Trophoblast cell (in vitro differentiated cells and primary cell): ENCODE data around the gene MOCOS.
"Not testable (repeated sequence)": the region's sequence is repeated elsewhere in the genome, so short reads cannot be mapped to it uniquely, and the experiment has no call there.

Experiments used
- DNase-seq, 2 donors: peaks; one replicate each; pipeline ENCODE4 v3.0.0-alpha.2; 2016
- H2AFZ ChIP-seq: 2 replicates; pipeline ENCODE4 v1.6.1; 2013; ENCODE audit warnings: low read length, moderate library complexity, mild to moderate bottlenecking; ENCODE audit not compliant: insufficient read depth, poor library complexity
- H2AK5ac ChIP-seq: 2 replicates; pipeline ENCODE4 v1.6.1; 2013; ENCODE audit warnings: mild to moderate bottlenecking, low read length
- H2BK120ac ChIP-seq: 2 replicates; pipeline ENCODE4 v1.6.1; 2013; ENCODE audit warnings: low read length, mild to moderate bottlenecking, moderate library complexity; ENCODE audit not compliant: insufficient read depth, poor library complexity
- H2BK12ac ChIP-seq: 2 replicates; pipeline ENCODE4 v1.6.1; 2013; ENCODE audit warnings: mild to moderate bottlenecking, low read length, moderate library complexity
- H2BK5ac ChIP-seq: 2 replicates; pipeline ENCODE4 v1.6.1; 2013; ENCODE audit warnings: low read length, low read depth, moderate library complexity, mild to moderate bottlenecking; ENCODE audit not compliant: poor library complexity
- H3K14ac ChIP-seq: 2 replicates; pipeline ENCODE4 v1.6.1; 2013; ENCODE audit warnings: mild to moderate bottlenecking, low read length
- H3K18ac ChIP-seq: 2 replicates; pipeline ENCODE4 v1.6.1; 2013; ENCODE audit warnings: mild to moderate bottlenecking, low read length
- H3K23ac ChIP-seq: 2 replicates; pipeline ENCODE4 v1.6.1; 2013; ENCODE audit warnings: low read length
- H3K27ac ChIP-seq: 2 replicates; pipeline ENCODE4 v1.5.1; 2013; ENCODE audit warnings: low read depth, mild to moderate bottlenecking, inconsistent platforms, low read length, moderate library complexity
- H3K27me3 ChIP-seq: 2 replicates; pipeline ENCODE4 v1.6.1; 2013; ENCODE audit warnings: inconsistent platforms, mild to moderate bottlenecking, low read length, moderate library complexity; ENCODE audit not compliant: insufficient read depth
- H3K36me3 ChIP-seq, 2 experiments: 1 replicate in 1 of 2; 2 replicates in 1 of 2; pipeline ENCODE4 v1.6.1; 2013; ENCODE audit warnings: low read length in 2 of 2, mild to moderate bottlenecking in 2 of 2, moderate library complexity in 1 of 2; ENCODE audit not compliant: insufficient read depth in 2 of 2, control insufficient read depth in 1 of 2
- H3K4ac ChIP-seq: 2 replicates; pipeline ENCODE4 v1.6.1; 2013; ENCODE audit warnings: low read depth, mild to moderate bottlenecking, low read length, moderate library complexity
- H3K4me1 ChIP-seq, 2 experiments: 1 replicate in 1 of 2; 2 replicates in 1 of 2; pipeline ENCODE4 v1.6.1; 2013; ENCODE audit warnings: low read length in 2 of 2, mild to moderate bottlenecking in 2 of 2, moderate library complexity in 1 of 2; ENCODE audit not compliant: insufficient read depth in 2 of 2, control insufficient read depth in 1 of 2
- H3K4me2 ChIP-seq: 2 replicates; pipeline ENCODE4 v1.6.1; 2013; ENCODE audit warnings: inconsistent platforms, mild to moderate bottlenecking, low read length, moderate library complexity
- H3K4me3 ChIP-seq: 2 replicates; pipeline ENCODE4 v1.5.1; 2013; ENCODE audit warnings: mild to moderate bottlenecking, low read depth, low read length, inconsistent platforms
- H3K79me1 ChIP-seq: one replicate; pipeline ENCODE4 v1.6.1; 2013; ENCODE audit warnings: low read length
- H3K79me2 ChIP-seq: 2 replicates; pipeline ENCODE4 v1.6.1; 2013; ENCODE audit warnings: low read length, mild to moderate bottlenecking; ENCODE audit not compliant: control insufficient read depth, insufficient read depth, poor library complexity
- H3K9ac ChIP-seq: 2 replicates; pipeline ENCODE4 v1.6.1; 2013; ENCODE audit warnings: mild to moderate bottlenecking, low read length
- H3K9me3 ChIP-seq: 2 replicates; pipeline ENCODE4 v1.6.1; 2013; ENCODE audit warnings: low read depth, mild to moderate bottlenecking, control low read depth, inconsistent platforms, low read length; ENCODE audit not compliant: insufficient read depth
- H4K12ac ChIP-seq: 2 replicates; pipeline ENCODE4 v1.6.1; 2013; ENCODE audit warnings: low read depth, mild to moderate bottlenecking, low read length, moderate library complexity
- H4K8ac ChIP-seq: 2 replicates; pipeline ENCODE4 v1.6.1; 2013; ENCODE audit warnings: low read depth, mild to moderate bottlenecking, low read length, moderate library complexity
- H4K91ac ChIP-seq: one replicate; pipeline ENCODE4 v1.6.1; 2013; ENCODE audit warnings: low read depth, mild to moderate bottlenecking, low read length, moderate library complexity
- WGBS: extraction: QIAGEN DNeasy Blood & Tissue Kit; methylation state at CpG from one replicate; pipeline ENCODE4 v1.1.7; 2013; ENCODE audit warnings: missing lambda C conversion rate; ENCODE audit not compliant: insufficient read length, insufficient coverage; ENCODE audit errors: extremely low coverage; 5-methylcytosine and 5-hydroxymethylcytosine counted together

MOCOS gene

DNA sequence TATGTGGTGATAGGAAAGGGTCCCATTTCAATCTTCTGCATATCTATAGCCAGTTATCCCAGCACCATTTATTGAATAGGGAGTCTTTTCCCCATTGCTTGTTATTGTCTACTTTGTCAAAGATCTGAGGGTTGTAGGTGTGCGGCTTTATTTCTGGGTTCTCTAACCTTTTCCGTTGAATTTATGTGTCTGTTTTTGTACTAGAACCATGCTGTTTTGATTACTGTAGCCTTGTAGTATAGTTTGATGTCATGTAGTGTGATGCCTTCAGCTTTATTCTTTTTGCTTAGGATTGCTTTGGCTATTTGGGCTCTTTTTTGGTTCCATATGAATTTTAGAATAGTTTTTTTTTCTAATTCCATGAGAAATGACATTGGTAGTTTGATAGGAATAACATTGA lies 20.7 kb downstream of the MOCOS start:
- not testable (repeated sequence) for H3K4me1 ChIP-seq, H2AK5ac ChIP-seq, H3K4me3 ChIP-seq, H2BK120ac ChIP-seq, H4K91ac ChIP-seq, H2AFZ ChIP-seq, H3K4ac ChIP-seq, H4K12ac ChIP-seq, H3K79me2 ChIP-seq, H3K79me1 ChIP-seq, H3K36me3 ChIP-seq, H3K27ac ChIP-seq, H3K27me3 ChIP-seq, H3K9ac ChIP-seq, H3K23ac ChIP-seq, H3K18ac ChIP-seq, H2BK5ac ChIP-seq, H3K9me3 ChIP-seq, H3K14ac ChIP-seq, H2BK12ac ChIP-seq, H3K4me2 ChIP-seq, H4K8ac ChIP-seq, DNase-seq
- no CpG with 5 or more reads among the region's 2 CpGs for WGBS

- Histone ChIP-seq H3K14ac (no peak overlapping the region), H2BK120ac (no peak overlapping the region), H3K4ac (no peak overlapping the region), H3K4me2 (no peak overlapping the region), H3K23ac (no peak overlapping the region), H2AK5ac (no peak overlapping the region), H3K9me3 (no peaks in the 10 kb centered on the region), H4K8ac (no peak overlapping the region), H3K27me3 (no peaks in the 10 kb centered on the region), H2AFZ (no peak overlapping the region), H4K91ac (no peak overlapping the region), H3K9ac (no peak overlapping the region), H3K4me1 (no peaks in the 10 kb centered on the region), H2BK5ac (no peak overlapping the region), H3K27ac (no peak overlapping the region), H2BK12ac (no peak overlapping the region), H3K18ac (no peak overlapping the region), H3K36me3 (no peaks in the 10 kb centered on the region), H4K12ac (no peak overlapping the region), H3K4me3 (no peak overlapping the region), H3K79me2 (no peaks in the 10 kb centered on the region), H3K79me1 (no peaks in the 10 kb centered on the region)
- WGBS = no CpG with 5 or more reads among the region's 6 CpGs
- no peak for DNase-seq
These were observed 24.3 kb downstream of the MOCOS start for GRCh38 chr18:36211612-36212065.

- DNase-seq = no peak
- no peak overlapping the region for H3K4me3 ChIP-seq
- no peaks in the 10 kb centered on the region for H3K27me3 ChIP-seq
- no peak overlapping the region for H4K12ac ChIP-seq
- H2AFZ ChIP-seq = no peak overlapping the region
- no peak overlapping the region for H2BK5ac ChIP-seq
- no peaks in the 10 kb centered on the region for H3K36me3 ChIP-seq
- no peak overlapping the region for H2BK120ac ChIP-seq
- H4K8ac ChIP-seq = no peak overlapping the region
- no peak overlapping the region for H3K27ac ChIP-seq
- no peak overlapping the region for H4K91ac ChIP-seq
- no CpG with 5 or more reads among the region's 13 CpGs for WGBS
- no peaks in the 10 kb centered on the region for H3K9me3 ChIP-seq
- no peak overlapping the region for H3K4me2 ChIP-seq
- H3K4me1 ChIP-seq = no peaks in the 10 kb centered on the region
- no peaks in the 10 kb centered on the region for H3K79me1 ChIP-seq
- H2BK12ac ChIP-seq = no peak overlapping the region
- no peak overlapping the region for H3K4ac ChIP-seq
- H2AK5ac ChIP-seq = no peak overlapping the region
- H3K18ac ChIP-seq = no peak overlapping the region
- H3K79me2 ChIP-seq = no peaks in the 10 kb centered on the region
- peak overlapping the region; percentile 42 for H3K9ac ChIP-seq
- no peak overlapping the region for H3K23ac ChIP-seq
- no peak overlapping the region for H3K14ac ChIP-seq
These were observed 25.2 kb downstream of the MOCOS start for GRCh38 chr18:36212301-36213171.

DNA sequence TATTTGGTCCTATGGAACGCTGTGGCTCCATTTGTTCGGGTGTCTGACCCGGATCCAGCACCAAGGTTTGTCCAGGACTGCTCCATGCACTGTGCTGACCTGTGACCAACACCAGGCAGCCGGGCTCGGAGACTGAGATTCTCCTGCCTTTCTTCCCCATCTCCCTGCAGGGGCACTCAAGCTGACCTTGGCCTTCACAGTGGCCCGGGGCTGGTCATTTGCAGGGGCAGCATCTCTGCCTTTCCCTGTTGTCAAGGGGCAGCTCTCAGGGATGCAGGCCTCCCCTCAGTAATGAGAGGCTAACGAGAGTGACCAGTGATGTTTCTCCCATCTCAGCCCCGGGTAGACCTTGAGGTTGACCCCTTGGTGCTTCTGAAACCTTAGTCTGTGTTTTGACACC lies 27.5 kb downstream of the MOCOS start:
- no peak overlapping the region for H2BK12ac ChIP-seq
- no peaks in the 10 kb centered on the region for H3K79me2 ChIP-seq
- no peak overlapping the region for H3K9ac ChIP-seq
- H3K36me3 ChIP-seq = no peaks in the 10 kb centered on the region
- H3K4me3 ChIP-seq = no peak overlapping the region
- no peak for DNase-seq
- no peak overlapping the region for H4K8ac ChIP-seq
- no peak overlapping the region for H3K23ac ChIP-seq
- no peak overlapping the region for H3K4ac ChIP-seq
- H2BK5ac ChIP-seq = no peak overlapping the region
- no peaks in the 10 kb centered on the region for H3K27me3 ChIP-seq
- no CpG with 5 or more reads among the region's 8 CpGs for WGBS
- H2AK5ac ChIP-seq = no peak overlapping the region
- no peak overlapping the region for H3K18ac ChIP-seq
- H2BK120ac ChIP-seq = no peak overlapping the region
- H3K79me1 ChIP-seq = no peaks in the 10 kb centered on the region
- no peak overlapping the region for H4K91ac ChIP-seq
- H3K14ac ChIP-seq = no peak overlapping the region
- no peak overlapping the region for H3K27ac ChIP-seq
- H3K9me3 ChIP-seq = no peaks in the 10 kb centered on the region
- no peak overlapping the region for H3K4me2 ChIP-seq
- H4K12ac ChIP-seq = no peak overlapping the region
- H3K4me1 ChIP-seq = no peaks in the 10 kb centered on the region
- H2AFZ ChIP-seq = no peak overlapping the region
